ENCODE results near the gene WIF1. TPM values are rescaled to one million over a fixed set of nuclear protein-coding genes. Genes with fewer than 3 reads are reported as not detected.
A peak's percentile ranks its signal among the peaks of the same experiment; 100 is the strongest.

Gene WIF1
- total and polyA plus RNA-seq, 2 of the 8 experiments (the other 6 are each of a cell fraction or from before 2014, with no cell fraction given): 1.8 to 9.1 TPM

DNA sequence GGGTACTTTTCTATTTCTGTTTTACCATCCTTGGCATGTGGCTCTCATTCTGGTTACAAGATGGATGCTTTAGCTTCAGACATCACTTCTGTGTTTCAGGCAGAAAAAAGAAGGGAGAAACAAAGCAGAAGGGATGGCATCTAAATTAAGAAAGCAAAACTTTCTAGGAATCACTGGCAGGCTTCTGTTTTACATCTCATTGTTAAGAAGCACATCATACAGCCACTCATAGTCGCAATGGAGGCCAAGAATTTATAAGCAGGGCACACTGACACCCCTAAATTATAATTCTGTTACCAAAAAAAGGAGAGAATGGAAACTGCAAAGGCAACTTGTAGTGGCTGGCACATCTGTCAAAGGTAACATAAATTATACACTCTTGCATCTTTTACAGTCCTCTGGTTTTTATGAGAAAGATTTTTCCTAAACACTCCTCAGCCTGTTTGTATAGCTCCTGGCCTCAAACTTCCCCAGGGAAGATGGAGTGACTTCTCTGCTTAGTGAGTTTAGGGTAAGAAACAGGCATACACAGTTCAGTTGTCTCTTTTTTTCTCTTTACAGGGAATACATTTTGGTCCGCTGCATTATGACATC is 26.3 kb upstream of the WIF1 start:
- 94% methylated on average over 2 of the region's 2 CpGs; no CpG with 5 or more reads in 1 of the 2 experiments for WGBS, 2 experiments (ENCODE audit: extremely low coverage in 1 of 2, insufficient coverage in 1 of 2, insufficient read length in 1 of 2, insufficient replicate concordance in 2 of 2, low coverage in 1 of 2, low lambda C conversion rate in 2 of 2, missing lambda C conversion rate in 1 of 2)
- POLR2A ChIA-PET (ENCODE audit: partially characterized antibody): no interaction called here
- CTCF ChIA-PET (ENCODE audit: partially characterized antibody): interaction anchor here (0.5 to 1.0 kb wide), 3 partner anchors 10 to 355 kb away, joined by 3 read pairs; no protein-coding TSS in a partner anchor
- TF ChIP-seq TAF7 (optimal IDR thresholded peaks at IDR 0.05; ENCODE audit: borderline replicate concordance, low read depth, low read length) (no peak), FOSL1 (IDR thresholded peaks at IDR 0.05; ENCODE audit: insufficient read depth, low read depth, low read length) (no peak), TAF1 (IDR thresholded peaks at IDR 0.05; ENCODE audit: low read depth, low read length) (no peak), ASH2L (IDR thresholded peaks at IDR 0.05; ENCODE audit: low read length) (no peak), SIN3A (conservative IDR thresholded peaks at IDR 0.05 in 1 of 2, IDR thresholded peaks at IDR 0.05 in 1 of 2; ENCODE audit: low read depth in 1 of 2, low read length in 2 of 2) (no peak), KDM4A (IDR thresholded peaks at IDR 0.05; ENCODE audit: low read depth, low read length, severe bottlenecking) (no peak), SP4 (IDR thresholded peaks at IDR 0.05; ENCODE audit: low read length) (no peak), CHD2 (IDR thresholded peaks at IDR 0.05; ENCODE audit: low read length) (no peak)
- TF ChIP-seq, protein P1, sequence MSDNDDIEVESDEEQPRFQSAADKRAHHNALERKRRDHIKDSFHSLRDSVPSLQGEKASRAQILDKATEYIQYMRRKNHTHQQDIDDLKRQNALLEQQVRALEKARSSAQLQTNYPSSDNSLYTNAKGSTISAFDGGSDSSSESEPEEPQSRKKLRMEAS (IDR thresholded peaks at IDR 0.05): no peak
- TF ChIP-seq, protein P2, sequence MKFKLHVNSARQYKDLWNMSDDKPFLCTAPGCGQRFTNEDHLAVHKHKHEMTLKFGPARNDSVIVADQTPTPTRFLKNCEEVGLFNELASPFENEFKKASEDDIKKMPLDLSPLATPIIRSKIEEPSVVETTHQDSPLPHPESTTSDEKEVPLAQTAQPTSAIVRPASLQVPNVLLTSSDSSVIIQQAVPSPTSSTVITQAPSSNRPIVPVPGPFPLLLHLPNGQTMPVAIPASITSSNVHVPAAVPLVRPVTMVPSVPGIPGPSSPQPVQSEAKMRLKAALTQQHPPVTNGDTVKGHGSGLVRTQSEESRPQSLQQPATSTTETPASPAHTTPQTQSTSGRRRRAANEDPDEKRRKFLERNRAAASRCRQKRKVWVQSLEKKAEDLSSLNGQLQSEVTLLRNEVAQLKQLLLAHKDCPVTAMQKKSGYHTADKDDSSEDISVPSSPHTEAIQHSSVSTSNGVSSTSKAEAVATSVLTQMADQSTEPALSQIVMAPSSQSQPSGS (IDR thresholded peaks at IDR 0.05; ENCODE audit: low read length): no peak

More for the DNA sequence above, 26.3 kb upstream of the WIF1 start:
- no peak overlapping the region for H3K56ac ChIP-seq (replicated peaks; ENCODE audit: insufficient read length, low read depth, low read length)
- no peak overlapping the region for H3K4me3 ChIP-seq (ENCODE audit: extremely low read depth in 1 of 4, insufficient read depth in 2 of 4, low read depth in 3 of 4, low read length in 4 of 4)
- no peaks in the 10 kb centered on the region for H4K20me1 ChIP-seq (replicated peaks in 1 of 2; ENCODE audit: control insufficient read depth in 1 of 2, insufficient read depth in 2 of 2, low read length in 2 of 2)
- H3K4me1 ChIP-seq (replicated peaks in 1 of 4; ENCODE audit: control insufficient read depth in 3 of 4, insufficient read depth in 4 of 4, low read length in 3 of 4): no peaks in the 10 kb centered on the region
- no peak overlapping the region for H3K4me2 ChIP-seq (ENCODE audit: insufficient read depth in 1 of 2, low read depth in 2 of 2, low read length in 2 of 2)
- H3K9me3 ChIP-seq (ENCODE audit: insufficient read depth in 2 of 2, low read depth in 1 of 2, low read length in 1 of 2): no peaks in the 10 kb centered on the region
- no peak overlapping the region for H2AK5ac ChIP-seq (ENCODE audit: low read depth, low read length)
- H2AFZ ChIP-seq (ENCODE audit: low read length): peak overlapping the region; percentile 70; the same call in 1 of the 2 replicates
- H3K79me1 ChIP-seq (ENCODE audit: low read depth, low read length): no peaks in the 10 kb centered on the region
- H2BK5ac ChIP-seq (ENCODE audit: low read depth, low read length): no peak overlapping the region
- H3K4ac ChIP-seq (replicated peaks; ENCODE audit: insufficient read length, low read depth, low read length): no peak overlapping the region
- no peak for DNase-seq (ENCODE audit: low read depth in 1 of 2, low spot score in 2 of 2)
- no peak overlapping the region for H2BK15ac ChIP-seq (ENCODE audit: low read length)
- H3K9ac ChIP-seq (replicated peaks in 1 of 4; ENCODE audit: extremely low read depth in 1 of 4, low read depth in 3 of 4, low read length in 3 of 4): no peak overlapping the region
- no peak overlapping the region for H2BK20ac ChIP-seq (ENCODE audit: low read length)
- no peak overlapping the region for H4K5ac ChIP-seq (ENCODE audit: insufficient read length, low read depth, low read length)
- no peak overlapping the region for H3K14ac ChIP-seq (ENCODE audit: insufficient read length)
- no peak overlapping the region for H4K91ac ChIP-seq (replicated peaks; ENCODE audit: insufficient read length, low read length)
- FAIRE-seq: no peak
- H3K18ac ChIP-seq (ENCODE audit: extremely low read depth, low read length): no peak overlapping the region
- no peak overlapping the region for H2BK120ac ChIP-seq (replicated peaks; ENCODE audit: low read depth, low read length)
- H3K27me3 ChIP-seq (replicated peaks in 1 of 4; ENCODE audit: control insufficient read depth in 3 of 4, extremely low read depth in 1 of 4, insufficient read depth in 3 of 4, low read length in 3 of 4): no peaks in the 10 kb centered on the region; a peak in 1 of 7 replicates
- H2BK12ac ChIP-seq (ENCODE audit: low read depth, low read length): no peak overlapping the region
- H3K27ac ChIP-seq (ENCODE audit: low read depth, low read length): no peak overlapping the region
- no peaks in the 10 kb centered on the region for H3K23me2 ChIP-seq (ENCODE audit: low read depth, low read length)
- no peak overlapping the region for H4K8ac ChIP-seq (ENCODE audit: extremely low read depth, insufficient read depth, low read length)
- H3K36me3 ChIP-seq (ENCODE audit: control insufficient read depth in 2 of 4, insufficient read depth in 4 of 4, low read length in 3 of 4): no peaks in the 10 kb centered on the region
- no peak overlapping the region for H3K23ac ChIP-seq (ENCODE audit: insufficient read length)
- no peaks in the 10 kb centered on the region for H3K79me2 ChIP-seq (ENCODE audit: control insufficient read depth in 1 of 2, insufficient read depth in 2 of 2, low read length in 2 of 2)

Data from H1 (cell line).